ENCODE measurements around the gene ZC3H12D.

Gene ZC3H12D

GRCh38 chr6:149443411-149444181, 41.2 kb downstream of the ZC3H12D start:
- no peak for DNase-seq (ENCODE audit: low read depth)

- DNase-seq (ENCODE audit: low read depth): no peak
Measured at GRCh38 chr6:149441740-149442139, 43.1 kb downstream of the ZC3H12D start.

- DNase-seq (ENCODE audit: low read depth): no peak
Measured at GRCh38 chr6:149440735-149441671, 43.8 kb downstream of the ZC3H12D start.

- DNase-seq (ENCODE audit: low read depth): no peak
Measured at GRCh38 chr6:149439626-149440025, 45.2 kb downstream of the ZC3H12D start.

GRCh38 chr6:149438855-149439254, 46.0 kb downstream of the ZC3H12D start:
- DNase-seq (ENCODE audit: low read depth): no peak

- no peak for DNase-seq (ENCODE audit: low read depth)
Measured at GRCh38 chr6:149437212-149437611, 47.6 kb downstream of the ZC3H12D start.

- no peak for DNase-seq (ENCODE audit: low read depth)
Measured at GRCh38 chr6:149436647-149437046, 48.2 kb downstream of the ZC3H12D start.

GRCh38 chr6:149435919-149436586, 48.8 kb downstream of the ZC3H12D start:
- DNase-seq (ENCODE audit: low read depth): no peak

- no peak for DNase-seq (ENCODE audit: low read depth)
Measured at GRCh38 chr6:149433881-149434280, 50.9 kb downstream of the ZC3H12D start.

- DNase-seq (ENCODE audit: low read depth): no peak
Measured at GRCh38 chr6:149433405-149433804, 51.4 kb downstream of the ZC3H12D start.

- peak; percentile 81 for DNase-seq (ENCODE audit: low read depth)
Measured at GRCh38 chr6:149431905-149432775, 52.7 kb downstream of the ZC3H12D start.

- DNase-seq (ENCODE audit: low read depth): no peak
Measured at GRCh38 chr6:149429427-149430360, 55.1 kb downstream of the ZC3H12D start.

- DNase-seq (ENCODE audit: low read depth): no peak
Measured at GRCh38 chr6:149428606-149429005, 56.2 kb downstream of the ZC3H12D start.

- DNase-seq (ENCODE audit: low read depth): no peak
Measured at GRCh38 chr6:149425754-149426153, 59.1 kb downstream of the ZC3H12D start.

GRCh38 chr6:149425224-149425623, 59.6 kb downstream of the ZC3H12D start:
- DNase-seq (ENCODE audit: low read depth): no peak

- no peak for DNase-seq (ENCODE audit: low read depth)
Measured at GRCh38 chr6:149423964-149424440, 60.8 kb downstream of the ZC3H12D start.

GRCh38 chr6:149422581-149422980, 62.2 kb downstream of the ZC3H12D start:
- DNase-seq (ENCODE audit: low read depth): no peak

- DNase-seq (ENCODE audit: low read depth): no peak
Measured at GRCh38 chr6:149421132-149421531, 63.7 kb downstream of the ZC3H12D start.

- DNase-seq (ENCODE audit: low read depth): no peak
Measured at GRCh38 chr6:149419696-149420404, 65.0 kb downstream of the ZC3H12D start.

Measured in T follicular helper cell (primary cell).